ENCODE data around the gene GABRR2.

DNA sequence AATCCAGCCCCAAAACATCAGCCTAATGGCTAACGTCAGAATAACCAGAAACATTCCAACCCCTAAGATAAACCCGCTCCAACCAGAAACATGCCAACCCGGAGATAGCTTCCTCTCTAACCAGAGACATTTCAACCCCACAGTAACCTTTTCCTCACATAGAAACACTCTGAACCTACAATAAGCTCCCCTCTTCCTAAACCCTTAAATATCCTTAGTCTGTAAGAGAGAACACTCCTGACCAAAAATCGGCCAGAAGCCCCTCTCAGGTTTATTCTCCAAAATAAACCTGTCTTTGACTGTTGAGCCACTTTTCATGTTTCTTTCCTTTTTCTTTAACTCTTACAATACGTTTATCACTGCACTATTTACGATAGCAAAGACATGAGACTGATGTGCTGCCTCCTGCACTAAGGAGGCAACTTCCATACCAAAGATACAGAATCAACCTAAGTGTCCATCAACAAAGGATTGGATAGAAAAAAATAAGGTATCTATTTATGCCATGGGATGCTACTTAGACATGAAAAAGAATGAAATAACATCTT is 5.0 kb upstream of the GABRR2 start:
- TF ChIP-seq CTCF (IDR thresholded peaks at IDR 0.05): no peak
- no peak for TF ChIP-seq POLR2A (IDR thresholded peaks at IDR 0.05)
